DMS53 treated with DMSO at 0.1 percent for 48 hours (cell line): ENCODE results near the gene AGK.
"Not testable (repeated sequence)": the region's sequence is repeated elsewhere in the genome, so short reads cannot be mapped to it uniquely, and the experiment has no call there.

Experiments
- DNase-seq: peaks from one replicate; lab custom pipeline; 2025; ENCODE audit not compliant: unreplicated experiment; lab: John Stamatoyannopoulos, UW

AGK gene

DNA sequence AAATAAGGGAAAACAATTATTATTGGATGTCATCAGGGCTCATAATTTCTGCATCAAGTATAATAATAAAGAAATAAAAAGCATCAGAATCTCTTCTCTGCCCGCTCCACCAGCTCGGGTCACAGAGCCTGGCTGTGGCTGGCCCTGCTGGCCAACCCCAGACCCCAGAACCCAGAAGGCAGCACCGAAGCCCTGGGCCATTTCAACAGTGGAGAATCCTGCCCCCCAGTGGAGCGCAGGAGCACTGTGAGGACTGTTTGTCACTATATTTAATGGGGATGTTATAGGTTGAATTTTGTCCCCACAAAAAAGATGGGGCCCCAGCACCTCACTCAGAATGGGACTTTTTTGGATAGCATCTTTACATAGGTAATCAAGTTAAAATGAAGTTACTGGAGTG is 123.5 kb downstream of the AGK start:
- no peak for DNase-seq

DNA sequence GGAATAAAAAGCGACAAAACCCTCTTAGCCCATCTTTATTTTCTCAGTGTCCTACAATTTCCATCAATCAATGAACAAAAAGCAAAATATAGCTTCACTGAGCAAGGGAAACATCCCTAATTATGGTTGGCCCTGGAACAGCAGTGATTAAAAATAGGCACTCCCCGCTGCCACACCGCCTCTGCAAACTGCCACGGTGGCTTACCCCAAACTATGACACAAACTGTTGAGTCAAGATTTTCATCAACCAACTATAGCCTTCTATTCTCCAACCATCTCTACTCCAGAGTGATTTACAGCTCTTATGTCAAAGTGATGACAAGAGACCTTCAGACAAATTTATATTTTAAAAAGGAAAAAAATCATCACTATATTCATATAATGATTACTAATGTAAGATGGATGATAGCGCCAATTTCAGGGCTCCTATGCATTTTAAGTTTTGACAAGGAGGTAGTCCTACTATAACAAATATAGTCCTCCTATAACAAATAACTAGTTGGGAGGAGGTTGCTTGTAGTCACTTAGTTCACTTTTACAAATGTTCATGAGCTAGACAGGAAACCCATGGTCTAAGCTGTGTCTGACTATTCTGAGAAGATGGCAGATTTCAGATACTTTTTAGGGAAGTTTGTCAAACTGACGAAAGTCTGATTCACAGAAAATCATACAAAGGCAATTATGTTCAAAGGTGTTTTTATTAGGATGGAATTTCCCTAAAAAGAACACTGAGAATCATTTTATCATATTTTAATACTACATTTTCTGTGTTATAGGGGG is 124.4 kb downstream of the AGK start:
- DNase-seq, result no peak

DNA sequence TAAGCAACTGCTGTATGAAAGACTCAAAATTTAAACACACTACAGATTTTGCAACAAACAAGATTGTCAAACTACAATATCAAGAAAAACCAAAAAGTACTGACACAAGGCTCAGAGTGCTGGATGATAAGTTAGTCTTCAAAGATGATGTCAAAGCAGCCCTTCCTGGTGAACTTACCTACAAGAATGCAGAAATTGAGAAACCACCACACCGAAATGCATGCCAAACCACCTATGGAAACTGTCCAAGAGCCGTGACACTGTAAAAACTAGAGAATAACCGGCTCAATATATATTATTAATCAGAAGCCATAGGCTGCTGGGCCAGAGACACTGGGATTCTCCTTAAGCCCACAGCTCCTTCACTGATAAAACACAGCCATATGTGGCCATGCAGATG is 125.4 kb downstream of the AGK start:
- DNase-seq, result no peak

DNA sequence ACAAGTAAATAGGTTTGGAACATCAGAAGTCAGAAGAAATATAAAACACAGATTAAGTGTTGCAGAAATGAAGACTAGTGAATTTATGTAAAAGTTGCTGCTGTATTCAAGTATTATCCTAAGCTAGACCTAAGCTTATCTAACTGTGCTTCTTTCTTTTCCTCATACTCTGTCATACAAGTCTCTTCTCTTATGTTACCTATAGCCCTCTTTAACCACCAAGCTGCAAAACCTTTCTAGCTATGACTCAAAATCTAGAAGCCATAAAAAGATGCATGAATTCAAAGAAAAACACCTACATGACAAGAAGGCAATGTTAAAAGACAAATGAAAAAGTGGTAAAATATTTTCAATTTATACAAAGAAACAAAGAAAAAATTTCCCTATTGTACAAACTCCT is 127.8 kb downstream of the AGK start:
- DNase-seq, result no peak

DNA sequence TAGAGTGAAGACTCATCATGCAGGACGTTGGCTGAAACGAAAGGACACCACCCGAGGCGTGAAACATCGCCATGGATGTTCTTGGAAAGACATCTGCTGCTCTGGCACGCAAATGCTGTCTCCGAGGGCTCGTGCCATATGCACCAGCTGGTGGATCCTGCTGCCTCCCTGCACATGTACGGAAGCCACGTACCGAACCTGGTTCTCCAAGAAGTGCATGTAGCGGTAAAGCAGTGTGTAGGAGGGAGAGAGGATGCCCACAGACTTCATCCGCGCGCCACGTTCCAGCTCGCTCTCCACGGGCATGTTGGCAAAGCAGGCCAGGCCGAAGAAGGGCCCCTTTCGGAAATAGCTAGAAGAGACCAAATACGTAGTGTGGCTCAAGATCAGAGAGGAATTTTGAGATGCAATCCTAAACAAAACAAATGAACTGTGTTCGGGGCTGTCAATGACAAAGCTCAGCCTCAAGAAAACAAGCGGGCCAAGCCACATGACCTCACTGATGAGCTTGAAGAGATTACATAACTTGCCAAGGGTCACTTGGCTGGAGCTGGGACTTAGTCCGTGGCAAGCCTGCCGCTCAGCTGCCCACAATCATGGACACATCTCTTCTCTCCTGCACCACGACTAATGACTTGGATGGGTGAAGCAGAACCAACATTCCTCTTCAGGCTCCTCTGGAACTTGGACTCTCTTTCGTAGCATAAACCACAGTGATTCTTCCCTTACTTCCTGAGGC is 134.2 kb downstream of the AGK start:
- DNase-seq, result no peak

DNA sequence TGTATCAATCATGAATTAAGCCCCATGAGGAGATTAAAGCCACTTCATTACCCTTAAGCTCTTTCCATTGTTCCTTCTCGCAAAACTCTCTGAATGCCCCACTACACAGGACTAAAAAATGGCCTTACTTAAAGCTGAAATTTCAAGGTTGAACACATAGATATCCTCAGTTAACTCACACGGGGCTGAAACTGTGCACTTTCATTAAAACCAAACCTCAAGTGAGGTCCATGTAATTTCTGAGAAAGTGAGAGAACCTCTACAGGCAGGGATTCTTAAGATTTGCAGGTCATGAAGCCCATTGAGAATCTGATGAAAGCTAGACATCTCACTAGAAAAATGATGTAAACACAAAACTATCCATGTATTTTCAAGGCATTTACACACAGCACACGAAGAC is 134.9 kb downstream of the AGK start:
- DNase-seq, result no peak

DNA sequence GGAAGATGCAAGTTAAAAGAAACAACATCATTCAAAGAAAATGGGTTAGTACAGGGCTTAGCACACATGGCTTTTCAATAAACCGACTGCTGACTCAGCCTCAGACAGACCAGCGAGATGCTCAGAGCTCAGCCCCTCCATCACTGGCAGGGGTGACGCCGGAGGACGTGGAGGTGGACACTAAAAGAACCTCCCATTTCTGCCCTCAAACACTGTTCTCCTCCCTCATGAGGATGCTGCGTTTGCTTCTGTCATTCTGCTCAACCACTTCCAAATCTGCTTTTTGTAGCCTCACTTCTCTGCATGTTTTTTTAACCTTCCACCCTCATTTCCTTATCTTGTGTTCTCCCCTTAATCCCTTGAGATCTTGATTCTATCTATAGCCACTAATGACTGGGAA is 135.5 kb downstream of the AGK start:
- no peak for DNase-seq

DNA sequence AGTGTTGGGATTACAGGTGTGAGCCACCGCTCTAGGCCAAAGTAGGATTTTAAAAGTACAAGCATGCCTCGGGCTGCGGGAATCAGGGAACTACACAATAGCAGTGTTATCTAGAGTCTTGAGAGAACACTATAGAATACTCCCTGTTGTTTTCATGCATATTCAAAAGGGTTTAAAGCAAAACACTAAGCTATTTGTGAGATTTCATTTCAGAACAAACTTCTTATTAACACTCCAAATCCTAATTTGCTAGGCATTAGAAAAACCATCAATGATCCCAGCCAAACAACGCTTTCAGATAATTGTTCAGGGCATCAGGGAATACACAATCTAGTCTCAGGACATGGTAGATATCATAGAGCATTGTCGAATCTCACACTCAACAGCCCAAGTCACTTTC is 136.8 kb downstream of the AGK start:
- no peak for DNase-seq

DNA sequence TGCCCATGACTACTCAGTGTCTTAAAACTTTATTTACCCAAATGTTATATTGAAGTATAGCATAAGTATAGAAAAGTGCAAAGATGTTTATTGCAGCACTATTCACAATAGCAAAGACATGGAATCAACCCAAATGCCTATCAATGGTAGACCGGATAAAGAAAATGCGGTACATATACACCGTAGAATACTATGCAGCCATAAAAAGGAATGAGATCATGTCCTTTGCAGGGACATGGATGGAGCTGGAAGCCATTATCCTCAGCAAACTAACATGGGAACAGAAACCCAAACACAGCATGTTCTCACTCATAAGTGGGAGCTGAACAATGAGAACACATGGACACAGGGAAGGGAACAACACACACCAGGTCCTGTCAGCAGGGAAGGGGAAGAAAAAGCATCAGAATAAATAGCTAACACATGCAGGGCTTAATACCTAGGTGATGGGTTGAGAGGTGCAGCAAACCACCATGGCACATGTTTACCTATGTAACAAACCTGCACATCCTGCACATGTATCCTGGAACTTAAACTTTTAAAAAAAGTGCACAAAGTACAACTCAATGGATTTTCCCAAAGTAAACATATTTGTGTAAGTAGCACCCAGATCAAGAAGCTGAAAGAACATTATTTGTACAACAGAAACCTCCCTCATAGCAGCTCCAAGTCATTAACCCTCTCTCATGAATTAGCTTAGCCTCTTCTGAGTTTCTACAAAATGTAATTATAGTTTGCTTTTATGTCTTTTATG is 138.0 kb downstream of the AGK start:
- not testable (repeated sequence) for DNase-seq

DNA sequence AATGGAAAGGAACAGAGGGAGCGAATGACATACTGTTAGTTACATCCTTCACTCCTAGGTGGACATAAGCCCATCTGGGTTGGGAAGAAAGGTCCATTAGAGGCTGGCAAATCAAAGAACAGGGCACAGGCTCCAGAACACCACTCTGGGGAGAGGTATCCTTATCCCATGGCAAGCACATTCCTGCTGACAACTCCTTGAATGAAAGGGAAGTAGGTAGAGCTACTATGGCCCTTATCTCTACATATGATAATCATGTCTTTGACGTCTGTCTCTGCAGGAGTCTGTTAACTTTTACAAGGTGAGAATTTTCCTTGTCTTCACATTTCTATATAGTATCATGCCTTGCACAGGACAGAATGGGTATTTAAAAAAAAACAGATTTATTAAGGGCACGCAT is 140.3 kb downstream of the AGK start:
- DNase-seq, result no peak

DNA sequence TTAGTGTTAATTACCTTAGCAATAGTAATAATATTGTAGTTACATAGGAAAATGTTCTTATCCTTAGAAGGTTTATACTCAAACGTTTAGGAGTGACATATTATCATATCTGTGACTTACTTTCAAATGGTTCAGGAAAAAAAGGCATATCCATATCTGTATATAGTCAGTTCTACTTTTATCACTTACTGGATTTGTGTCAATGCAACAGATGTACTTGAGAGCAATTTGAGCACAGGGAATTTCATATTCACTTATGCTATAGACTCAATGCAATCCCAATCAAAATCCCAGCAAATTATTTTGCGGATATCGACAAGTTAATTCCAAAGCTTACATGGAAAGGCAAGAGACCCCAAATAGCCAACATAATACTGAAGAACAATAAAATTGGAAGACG is 140.8 kb downstream of the AGK start:
- DNase-seq, result no peak

DNA sequence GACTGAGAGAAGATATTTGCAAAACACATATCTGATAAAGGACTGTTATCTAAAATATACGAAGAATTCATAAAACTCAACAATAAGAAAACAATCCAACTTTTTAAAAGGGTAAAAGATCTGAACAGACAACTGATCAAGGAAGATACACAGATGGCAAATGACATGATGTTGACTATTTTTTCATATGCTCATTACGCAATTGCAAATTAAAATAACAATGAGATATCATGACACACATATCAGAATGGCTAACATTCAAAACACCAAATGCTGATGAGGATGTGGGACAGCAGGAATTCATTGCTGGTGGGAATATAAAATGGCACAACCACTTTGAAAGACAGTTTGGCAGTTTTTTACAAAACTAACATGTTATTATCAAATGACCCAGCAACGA is 141.9 kb downstream of the AGK start:
- no peak for DNase-seq

DNA sequence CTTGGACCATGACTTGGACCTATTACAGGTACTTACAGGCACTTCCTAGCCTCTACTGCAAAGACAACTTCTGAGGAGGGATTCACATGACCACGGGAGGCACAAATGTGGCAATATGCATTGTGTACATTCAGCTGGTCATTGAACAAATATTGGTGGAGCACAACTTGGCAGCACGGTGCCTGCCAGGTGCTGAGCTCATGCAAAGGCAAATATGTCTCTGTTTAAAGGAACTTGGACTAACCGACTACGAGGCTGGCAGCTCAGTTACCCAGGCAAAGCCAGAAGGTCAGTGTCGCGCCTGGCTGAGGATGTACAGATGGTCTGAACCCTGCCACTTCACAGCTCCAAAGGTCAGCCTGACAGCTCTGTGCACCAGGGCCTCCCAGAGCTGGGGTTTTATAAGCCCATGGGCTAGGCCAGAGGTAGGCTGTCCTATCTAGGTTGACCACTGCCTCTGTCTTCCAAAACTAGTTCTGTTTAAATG is 144.6 kb downstream of the AGK start:
- DNase-seq, result peak; percentile 94

DNA sequence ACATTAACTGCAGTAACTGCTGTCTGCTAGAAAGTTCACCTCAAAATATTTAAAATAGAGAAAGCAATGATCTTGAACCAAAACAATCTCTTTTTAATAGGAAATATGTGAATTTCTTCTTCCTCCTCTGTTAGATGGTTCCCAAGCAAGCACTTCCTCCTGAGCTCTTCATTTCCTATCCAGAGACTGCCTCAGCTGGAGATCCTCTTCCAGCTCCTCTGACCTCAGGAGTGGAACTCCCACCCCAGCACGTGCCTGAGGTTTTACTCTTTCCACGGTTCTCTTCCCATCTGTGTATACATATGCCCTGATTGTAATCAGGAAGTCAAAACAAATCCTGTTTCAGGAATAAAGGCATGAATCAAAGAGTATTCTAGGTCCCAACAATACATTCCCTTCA is 145.1 kb downstream of the AGK start:
- peak; percentile 46 for DNase-seq

DNA sequence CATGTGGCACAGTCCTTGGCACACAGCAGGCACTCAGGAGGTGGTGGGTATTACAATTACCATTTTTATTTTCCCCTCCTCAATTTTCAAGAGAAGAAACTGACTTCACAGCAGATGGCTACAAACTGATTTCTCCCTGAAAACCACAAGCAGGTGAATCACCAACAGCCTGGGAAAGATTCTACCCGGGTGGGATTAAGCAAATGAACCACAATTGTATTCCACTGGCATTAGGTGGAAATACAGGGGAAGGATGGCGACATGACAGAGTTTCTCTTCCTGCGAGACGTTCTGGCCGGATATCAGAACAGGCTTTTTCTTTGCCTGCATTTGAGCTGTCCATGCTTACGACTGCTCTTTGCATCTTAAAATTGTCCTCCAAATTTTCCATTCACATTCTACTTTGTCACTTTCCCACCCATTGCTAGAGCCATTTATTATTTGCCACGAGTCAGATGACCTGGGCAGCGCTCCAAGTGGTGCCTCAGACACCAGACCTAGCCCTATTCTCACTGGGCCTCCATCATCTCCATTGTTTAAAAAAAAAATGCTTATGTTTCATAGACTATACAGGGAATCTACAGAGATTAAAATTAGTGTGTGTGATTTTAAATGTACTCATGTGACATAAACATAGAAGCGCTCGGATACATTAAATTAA is 146.1 kb downstream of the AGK start:
- no peak for DNase-seq

DNA sequence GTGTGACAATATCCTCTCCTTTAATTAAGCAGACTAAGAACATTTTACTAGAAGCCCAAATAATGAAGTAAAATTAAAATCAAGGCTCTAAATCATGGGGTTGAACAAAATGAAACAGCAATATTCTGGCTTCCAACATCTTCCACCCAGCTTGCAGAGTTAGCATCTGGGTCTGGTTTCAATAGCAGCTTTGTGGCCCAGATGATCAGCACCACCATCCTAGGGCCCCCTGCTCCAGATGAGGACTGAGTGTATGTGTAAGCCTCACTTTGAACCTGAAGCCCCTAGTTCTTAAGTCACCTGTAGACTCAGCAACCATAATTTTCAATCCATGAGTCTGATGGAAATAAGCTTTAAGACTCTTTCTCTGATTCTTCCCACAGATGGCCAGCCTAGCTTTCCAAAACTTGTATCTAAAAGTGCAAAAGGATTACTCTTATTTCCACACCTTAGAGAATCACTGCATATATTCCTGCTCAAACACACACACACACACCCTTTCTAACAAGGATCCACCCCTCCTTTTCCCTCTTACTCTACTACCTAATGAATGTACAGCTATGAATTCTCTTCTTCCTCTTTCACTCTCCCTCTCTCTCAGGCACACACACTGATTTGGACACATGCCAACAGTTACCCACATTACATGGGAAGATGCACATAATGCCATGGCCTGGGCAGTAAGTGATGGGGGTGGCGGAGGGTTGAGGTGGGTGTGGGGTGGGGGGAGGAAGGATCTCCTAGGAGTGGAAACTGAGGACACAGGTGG is 147.2 kb downstream of the AGK start:
- DNase-seq, result no peak

DNA sequence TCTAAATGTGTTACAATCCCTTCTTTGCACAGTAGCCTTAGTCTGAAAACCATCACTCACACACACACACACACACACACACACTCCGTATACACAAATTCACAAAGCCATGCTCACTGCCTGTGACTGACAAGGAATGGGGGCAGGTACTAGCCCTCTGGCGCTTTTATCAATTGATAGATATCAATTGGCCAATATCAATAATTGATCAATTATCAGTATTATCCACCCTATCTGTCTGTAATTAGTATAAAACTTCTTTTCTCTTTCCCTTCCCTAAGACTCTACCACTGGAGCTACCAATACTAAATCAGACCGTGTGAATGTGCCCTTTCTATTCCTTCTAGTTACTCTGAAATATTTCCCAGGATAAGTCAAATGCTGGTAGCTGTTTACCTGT is 148.7 kb downstream of the AGK start:
- DNase-seq, result no peak

DNA sequence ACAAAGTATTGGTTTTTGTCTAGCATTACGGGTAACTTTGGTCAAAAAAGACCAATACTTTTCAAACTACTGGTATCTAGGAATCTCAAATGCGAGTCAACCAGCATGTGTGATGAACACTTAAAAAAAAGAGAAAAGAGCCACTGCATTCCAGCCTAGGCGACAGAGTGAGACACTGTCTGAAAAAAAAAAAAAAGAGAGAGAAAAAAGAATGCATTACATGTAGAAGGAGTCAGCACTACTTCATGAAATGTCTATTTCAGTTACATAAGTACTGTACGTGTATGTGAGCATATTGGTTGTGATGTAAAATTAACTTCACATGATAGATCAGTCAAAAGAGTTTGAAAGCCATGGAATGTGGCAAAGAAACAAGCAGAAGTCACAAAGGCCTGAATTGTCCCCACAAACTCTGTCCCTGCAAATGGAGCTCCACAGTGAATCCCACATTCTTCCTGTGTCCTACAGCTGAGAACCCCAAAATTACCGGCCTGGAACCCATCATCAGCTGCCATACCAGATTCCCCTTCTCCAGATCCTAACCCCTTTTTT is 149.2 kb downstream of the AGK start:
- no peak for DNase-seq

DNA sequence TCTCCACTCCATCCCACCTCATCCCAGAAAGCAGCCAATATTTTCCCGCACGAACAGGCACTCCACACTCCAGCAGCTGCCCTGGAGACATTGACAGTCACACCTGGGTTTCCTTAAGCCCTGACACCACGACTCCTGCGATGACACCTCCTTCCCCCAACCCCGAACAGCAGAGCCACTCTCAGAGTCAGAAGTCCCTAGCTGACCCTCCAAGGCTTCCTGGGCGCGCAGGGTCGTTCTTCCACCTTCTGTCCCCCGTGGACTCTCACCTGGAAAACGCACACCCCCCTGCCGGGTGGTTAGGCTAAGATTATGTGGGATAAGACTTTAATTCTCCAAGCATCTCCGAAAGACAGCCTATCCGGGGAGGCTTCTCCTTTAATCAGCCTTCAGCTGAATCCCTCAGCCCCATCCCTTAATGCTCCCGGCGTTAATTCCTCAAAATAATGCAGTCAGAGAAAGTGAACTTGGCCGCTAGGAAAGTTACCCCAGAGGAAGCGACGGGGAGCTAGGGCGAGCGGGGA is 149.7 kb downstream of the AGK start:
- DNase-seq, result peak; percentile 10

DNA sequence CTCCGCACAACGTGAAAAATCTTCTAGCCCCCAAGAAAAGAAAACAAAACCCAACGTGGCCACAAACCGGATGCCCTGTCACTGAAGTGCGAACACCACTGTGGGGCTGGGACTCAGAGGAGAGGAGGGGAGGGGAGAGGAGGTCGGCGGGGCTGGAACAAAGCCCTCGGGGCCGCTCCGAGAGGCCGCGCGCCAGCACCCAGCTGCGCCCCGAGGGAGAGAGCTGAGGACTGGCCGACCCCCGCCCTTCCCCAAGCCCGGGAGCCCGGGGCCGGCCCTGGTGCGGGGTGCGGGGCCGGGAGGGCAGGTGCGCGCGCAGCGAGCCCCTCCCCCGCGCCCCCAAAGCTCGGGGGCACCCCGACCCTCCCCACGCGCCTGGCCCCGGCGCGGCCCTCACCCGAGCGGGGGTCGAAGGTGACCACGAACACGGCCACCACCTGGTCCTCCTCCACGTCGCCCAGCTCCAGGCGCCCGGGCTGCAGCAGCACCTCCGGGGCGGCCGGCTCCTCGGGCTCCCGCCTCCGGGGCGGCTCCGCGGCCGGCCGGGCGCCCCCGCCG is 150.4 kb downstream of the AGK start:
- DNase-seq, result peak; percentile 22
